GM23338 (cell line): ENCODE measurements around the gene PDRG1. TPM values are rescaled to one million over a fixed set of nuclear protein-coding genes. Genes with fewer than 3 reads are reported as not detected.

Experiments used
- ATAC-seq: fragments of 200-7000 bp; cut with Tn5 transposase; 3 replicates; pipeline ENCODE4 v1.9.1; 2020
- DNase-seq: peaks from one replicate; pipeline ENCODE4 v3.0.0-alpha.2; 2015; ENCODE audit warnings: low spot score
- H2AFZ ChIP-seq: fragments of 200-600 bp; sonication (generic); 2 replicates; pipeline ENCODE4 v1.8.0; 2016; ENCODE audit warnings: antibody characterized with exemption, mild to moderate bottlenecking, moderate library complexity
- H3F3A ChIP-seq: fragments of 200-600 bp; sonication (generic); replicated peaks from 2 replicates; pipeline ENCODE4 v1.8.0; 2017; ENCODE audit warnings: antibody characterized with exemption, mixed run types, low read depth
- H3K27ac ChIP-seq: fragments of 200-600 bp; sonication (generic); 2 replicates; pipeline ENCODE4 v1.6.1; 2016; ENCODE audit warnings: low read depth
- H3K27me3 ChIP-seq: fragments of 200-600 bp; sonication (generic); 2 replicates; pipeline ENCODE4 v1.8.0; 2016; ENCODE audit warnings: mild to moderate bottlenecking, mixed run types, moderate library complexity; ENCODE audit not compliant: insufficient read depth
- H3K36me3 ChIP-seq: fragments of 200-600 bp; sonication (generic); 2 replicates; pipeline ENCODE4 v1.8.0; 2016; ENCODE audit warnings: mild to moderate bottlenecking; ENCODE audit not compliant: insufficient read depth
- H3K4me1 ChIP-seq: fragments of 200-600 bp; sonication (generic); 2 replicates; pipeline ENCODE4 v1.8.0; 2016; ENCODE audit warnings: mild to moderate bottlenecking, moderate library complexity; ENCODE audit not compliant: insufficient read depth
- H3K4me2 ChIP-seq: fragments of 200-600 bp; sonication (generic); 2 replicates; pipeline ENCODE4 v1.7.1; 2017; ENCODE audit warnings: mixed run types
- H3K4me3 ChIP-seq: fragments of 200-600 bp; sonication (generic); 2 replicates; pipeline ENCODE4 v1.6.1; 2016; ENCODE audit warnings: mixed run types
- H3K79me2 ChIP-seq: fragments of 200-600 bp; sonication (generic); replicated peaks from 2 replicates; pipeline ENCODE4 v1.8.0; 2017; ENCODE audit warnings: mild to moderate bottlenecking; ENCODE audit not compliant: insufficient read depth
- H3K9me2 ChIP-seq: fragments of 200-600 bp; sonication (generic); 2 replicates; pipeline ENCODE4 v1.8.0; 2017; ENCODE audit not compliant: insufficient read depth
- H4K20me1 ChIP-seq: fragments of 200-600 bp; sonication (generic); replicated peaks from 2 replicates; pipeline ENCODE4 v1.8.0; 2017; ENCODE audit warnings: mild to moderate bottlenecking; ENCODE audit not compliant: insufficient read depth
- H3K27ac Mint-ChIP-seq: 2 replicates; pipeline ENCODE4 v1.8.0; 2020; ENCODE audit warnings: inconsistent platforms, mild to moderate bottlenecking, moderate library complexity, mixed read lengths
- H3K27me3 Mint-ChIP-seq: 3 replicates; pipeline ENCODE4 v1.8.0; 2022; ENCODE audit warnings: low read depth, mild to moderate bottlenecking, moderate library complexity, mixed read lengths, inconsistent platforms; ENCODE audit not compliant: insufficient read depth, poor library complexity
- H3K36me3 Mint-ChIP-seq: 3 replicates; pipeline ENCODE4 v1.8.0; 2021; ENCODE audit warnings: low read depth, mild to moderate bottlenecking, inconsistent platforms, moderate library complexity, mixed read lengths
- H3K4me1 Mint-ChIP-seq: 3 replicates; pipeline ENCODE4 v1.8.0; 2020; ENCODE audit warnings: mild to moderate bottlenecking, inconsistent platforms, mixed read lengths
- H3K4me3 Mint-ChIP-seq: 3 replicates; pipeline ENCODE4 v1.8.0; 2021; ENCODE audit warnings: moderate library complexity, mild to moderate bottlenecking, inconsistent platforms, mixed read lengths
- H3K9me3 Mint-ChIP-seq: 3 replicates; pipeline ENCODE4 v1.8.0; 2020; ENCODE audit warnings: moderate library complexity, mild to moderate bottlenecking, inconsistent platforms, mixed read lengths
- CREB1 ChIP-seq: fragments of 250-450 bp; sonication (Bioruptor Pico); IDR thresholded peaks from 2 replicates; pipeline ENCODE4 v1.5.0; 2020; ENCODE audit warnings: low read depth, mild to moderate bottlenecking, moderate library complexity
- CTCF ChIP-seq, 2 experiments: fragments of 200-600 bp in 1 of 2; sonication (generic) in 1 of 2; conservative IDR thresholded peaks; 2 replicates each; pipeline versions ENCODE4 v1.5.1 to v1.6.1; 2016 to 2017; ENCODE audit warnings: antibody characterized with exemption in 2 of 2, low read depth in 2 of 2, mild to moderate bottlenecking in 2 of 2, moderate library complexity in 1 of 2
- ETS1 ChIP-seq: IDR thresholded peaks from 2 replicates; pipeline ENCODE4 v1.6.1; 2016; ENCODE audit warnings: antibody characterized with exemption
- EZH2phosphoT487 ChIP-seq: fragments of 200-600 bp; sonication (generic); IDR thresholded peaks from one replicate; pipeline ENCODE4 v1.8.1; 2018; ENCODE audit warnings: antibody characterized with exemption; ENCODE audit not compliant: unreplicated experiment
- JUNB ChIP-seq: IDR thresholded peaks from one replicate; pipeline ENCODE4 v1.6.1; 2016; ENCODE audit warnings: antibody characterized with exemption; ENCODE audit not compliant: unreplicated experiment
- NANOG ChIP-seq: IDR thresholded peaks from 2 replicates; pipeline ENCODE4 v1.6.1; 2016; ENCODE audit warnings: antibody characterized with exemption, borderline replicate concordance
- POLR2AphosphoS5 ChIP-seq: IDR thresholded peaks from 2 replicates; pipeline ENCODE4 v1.6.1; 2016; ENCODE audit warnings: antibody characterized with exemption, low read depth
- REST ChIP-seq: IDR thresholded peaks from one replicate; pipeline ENCODE4 v1.6.1; 2018; ENCODE audit warnings: antibody characterized with exemption; ENCODE audit not compliant: unreplicated experiment
- ZNF114 ChIP-seq: fragments of 250-450 bp; sonication (Bioruptor Pico); IDR thresholded peaks from 2 replicates; pipeline ENCODE4 v1.5.0; 2020; ENCODE audit warnings: mild to moderate bottlenecking, moderate library complexity
- ZNF331 ChIP-seq: fragments of 250-450 bp; sonication (Bioruptor Pico); IDR thresholded peaks from 2 replicates; pipeline ENCODE4 v1.5.0; 2020; ENCODE audit warnings: low read depth, mild to moderate bottlenecking, moderate library complexity
- ZNF462 ChIP-seq: fragments of 250-450 bp; sonication (Bioruptor Pico); IDR thresholded peaks from 2 replicates; pipeline ENCODE4 v1.5.0; 2020; ENCODE audit warnings: mild to moderate bottlenecking, moderate library complexity
- polyA plus RNA-seq: library from polyadenylated mRNA; unstranded; fragments of >200 nt; fragmentation: Nextera tagmentation; extraction: Ambion mirVana; gene quantifications from 2 replicates; pipeline ENCODE4 v1.2.1, GENCODE V29; 2016
- total RNA-seq: library from RNA; depleted of rRNA; stranded (reverse); fragments of >200 nt; shearing (Covaris generic); gene quantifications from 2 replicates; pipeline ENCODE4 v1.2.3, GENCODE V29; 2014

PDRG1 gene
- total and polyA plus RNA-seq, 2 experiments from 2014 or later: 10.5 to 27.8 TPM

- Mint-ChIP-seq H3K4me3 (no peak overlapping the region), H3K36me3 (no peaks in the 10 kb centered on the region), H3K9me3 (no peaks in the 10 kb centered on the region; the same call in 1 of the 3 replicates), H3K27me3 (peaks cover 14% of the 10 kb centered on the region), H3K4me1 (peaks cover 5% of the 10 kb centered on the region; the same call in 2 of the 3 replicates), H3K27ac (no peak overlapping the region)
- H3K4me2 ChIP-seq: no peak overlapping the region
- H3K27ac ChIP-seq: no peak overlapping the region
- H3K9me2 ChIP-seq: no peaks in the 10 kb centered on the region
- peaks cover 17% of the 10 kb centered on the region for H3K27me3 ChIP-seq
- 0 out of 2 replicates have a peak, but pooled peaks cover 6% of the 10 kb centered on the region for H3F3A ChIP-seq
- ATAC-seq: no peak
- H3K4me1 ChIP-seq: no peaks in the 10 kb centered on the region
- no peaks in the 10 kb centered on the region for H3K36me3 ChIP-seq
- H4K20me1 ChIP-seq: peaks cover 6% of the 10 kb centered on the region; the same call in 1 of the 2 replicates
- no peak overlapping the region for H2AFZ ChIP-seq
- no peak overlapping the region for H3K4me3 ChIP-seq
- no peaks in the 10 kb centered on the region for H3K79me2 ChIP-seq
- no peak for DNase-seq
- TF ChIP-seq POLR2AphosphoS5: no peak
- TF ChIP-seq CTCF (conservative IDR thresholded peaks at IDR 0.05; ENCODE audit: low read depth in 2 of 2): no peak
- TF ChIP-seq ZNF331 (CRISPR knock-in tag): no peak
- no peak for TF ChIP-seq CREB1 (CRISPR knock-in tag)
- no peak for TF ChIP-seq ZNF462 (CRISPR knock-in tag)
- no peak for TF ChIP-seq REST
- TF ChIP-seq ZNF114 (CRISPR knock-in tag): no peak
- TF ChIP-seq NANOG: no peak
- TF ChIP-seq EZH2phosphoT487: no peak
- TF ChIP-seq ETS1: no peak
- no peak for TF ChIP-seq JUNB
Observed at GRCh38 chr20:31989030-31989645, 37.3 kb upstream of the PDRG1 start.
